GM23338 (cell line): ENCODE data around the gene SCAND1. TPM values are rescaled to one million over a fixed set of nuclear protein-coding genes. Genes with fewer than 3 reads are reported as not detected.

Source experiments
- ATAC-seq: fragments of 200-7000 bp; cut with Tn5 transposase; 3 replicates; pipeline ENCODE4 v1.9.1; 2020
- DNase-seq: peaks from one replicate; pipeline ENCODE4 v3.0.0-alpha.2; 2015; ENCODE audit warnings: low spot score
- H2AFZ ChIP-seq: fragments of 200-600 bp; sonication (generic); 2 replicates; pipeline ENCODE4 v1.8.0; 2016; ENCODE audit warnings: antibody characterized with exemption, mild to moderate bottlenecking, moderate library complexity
- H3F3A ChIP-seq: fragments of 200-600 bp; sonication (generic); replicated peaks from 2 replicates; pipeline ENCODE4 v1.8.0; 2017; ENCODE audit warnings: antibody characterized with exemption, mixed run types, low read depth
- H3K27ac ChIP-seq: fragments of 200-600 bp; sonication (generic); 2 replicates; pipeline ENCODE4 v1.6.1; 2016; ENCODE audit warnings: low read depth
- H3K27me3 ChIP-seq: fragments of 200-600 bp; sonication (generic); 2 replicates; pipeline ENCODE4 v1.8.0; 2016; ENCODE audit warnings: mild to moderate bottlenecking, mixed run types, moderate library complexity; ENCODE audit not compliant: insufficient read depth
- H3K36me3 ChIP-seq: fragments of 200-600 bp; sonication (generic); 2 replicates; pipeline ENCODE4 v1.8.0; 2016; ENCODE audit warnings: mild to moderate bottlenecking; ENCODE audit not compliant: insufficient read depth
- H3K4me1 ChIP-seq: fragments of 200-600 bp; sonication (generic); 2 replicates; pipeline ENCODE4 v1.8.0; 2016; ENCODE audit warnings: mild to moderate bottlenecking, moderate library complexity; ENCODE audit not compliant: insufficient read depth
- H3K4me2 ChIP-seq: fragments of 200-600 bp; sonication (generic); 2 replicates; pipeline ENCODE4 v1.7.1; 2017; ENCODE audit warnings: mixed run types
- H3K4me3 ChIP-seq: fragments of 200-600 bp; sonication (generic); 2 replicates; pipeline ENCODE4 v1.6.1; 2016; ENCODE audit warnings: mixed run types
- H3K79me2 ChIP-seq: fragments of 200-600 bp; sonication (generic); replicated peaks from 2 replicates; pipeline ENCODE4 v1.8.0; 2017; ENCODE audit warnings: mild to moderate bottlenecking; ENCODE audit not compliant: insufficient read depth
- H3K9me2 ChIP-seq: fragments of 200-600 bp; sonication (generic); 2 replicates; pipeline ENCODE4 v1.8.0; 2017; ENCODE audit not compliant: insufficient read depth
- H4K20me1 ChIP-seq: fragments of 200-600 bp; sonication (generic); replicated peaks from 2 replicates; pipeline ENCODE4 v1.8.0; 2017; ENCODE audit warnings: mild to moderate bottlenecking; ENCODE audit not compliant: insufficient read depth
- H3K27ac Mint-ChIP-seq: 2 replicates; pipeline ENCODE4 v1.8.0; 2020; ENCODE audit warnings: inconsistent platforms, mild to moderate bottlenecking, moderate library complexity, mixed read lengths
- H3K27me3 Mint-ChIP-seq: 3 replicates; pipeline ENCODE4 v1.8.0; 2022; ENCODE audit warnings: low read depth, mild to moderate bottlenecking, moderate library complexity, mixed read lengths, inconsistent platforms; ENCODE audit not compliant: insufficient read depth, poor library complexity
- H3K36me3 Mint-ChIP-seq: 3 replicates; pipeline ENCODE4 v1.8.0; 2021; ENCODE audit warnings: low read depth, mild to moderate bottlenecking, inconsistent platforms, moderate library complexity, mixed read lengths
- H3K4me1 Mint-ChIP-seq: 3 replicates; pipeline ENCODE4 v1.8.0; 2020; ENCODE audit warnings: mild to moderate bottlenecking, inconsistent platforms, mixed read lengths
- H3K4me3 Mint-ChIP-seq: 3 replicates; pipeline ENCODE4 v1.8.0; 2021; ENCODE audit warnings: moderate library complexity, mild to moderate bottlenecking, inconsistent platforms, mixed read lengths
- H3K9me3 Mint-ChIP-seq: 3 replicates; pipeline ENCODE4 v1.8.0; 2020; ENCODE audit warnings: moderate library complexity, mild to moderate bottlenecking, inconsistent platforms, mixed read lengths
- CREB1 ChIP-seq: fragments of 250-450 bp; sonication (Bioruptor Pico); IDR thresholded peaks from 2 replicates; pipeline ENCODE4 v1.5.0; 2020; ENCODE audit warnings: low read depth, mild to moderate bottlenecking, moderate library complexity
- CTCF ChIP-seq, 2 experiments: fragments of 200-600 bp in 1 of 2; sonication (generic) in 1 of 2; conservative IDR thresholded peaks; 2 replicates each; pipeline versions ENCODE4 v1.5.1 to v1.6.1; 2016 to 2017; ENCODE audit warnings: antibody characterized with exemption in 2 of 2, low read depth in 2 of 2, mild to moderate bottlenecking in 2 of 2, moderate library complexity in 1 of 2
- ETS1 ChIP-seq: IDR thresholded peaks from 2 replicates; pipeline ENCODE4 v1.6.1; 2016; ENCODE audit warnings: antibody characterized with exemption
- EZH2 ChIP-seq: fragments of 200-600 bp; sonication (generic); IDR thresholded peaks from one replicate; pipeline ENCODE4 v1.8.0; 2017; ENCODE audit warnings: antibody characterized with exemption, mild to moderate bottlenecking, low read depth; ENCODE audit not compliant: unreplicated experiment
- EZH2phosphoT487 ChIP-seq: fragments of 200-600 bp; sonication (generic); IDR thresholded peaks from one replicate; pipeline ENCODE4 v1.8.1; 2018; ENCODE audit warnings: antibody characterized with exemption; ENCODE audit not compliant: unreplicated experiment
- JUNB ChIP-seq: IDR thresholded peaks from one replicate; pipeline ENCODE4 v1.6.1; 2016; ENCODE audit warnings: antibody characterized with exemption; ENCODE audit not compliant: unreplicated experiment
- NANOG ChIP-seq: IDR thresholded peaks from 2 replicates; pipeline ENCODE4 v1.6.1; 2016; ENCODE audit warnings: antibody characterized with exemption, borderline replicate concordance
- POLR2AphosphoS5 ChIP-seq: IDR thresholded peaks from 2 replicates; pipeline ENCODE4 v1.6.1; 2016; ENCODE audit warnings: antibody characterized with exemption, low read depth
- REST ChIP-seq: IDR thresholded peaks from one replicate; pipeline ENCODE4 v1.6.1; 2018; ENCODE audit warnings: antibody characterized with exemption; ENCODE audit not compliant: unreplicated experiment
- STAT1 ChIP-seq: IDR thresholded peaks from one replicate; pipeline ENCODE4 v1.6.1; 2016; ENCODE audit warnings: antibody characterized with exemption; ENCODE audit not compliant: unreplicated experiment
- ZNF114 ChIP-seq: fragments of 250-450 bp; sonication (Bioruptor Pico); IDR thresholded peaks from 2 replicates; pipeline ENCODE4 v1.5.0; 2020; ENCODE audit warnings: mild to moderate bottlenecking, moderate library complexity
- ZNF331 ChIP-seq: fragments of 250-450 bp; sonication (Bioruptor Pico); IDR thresholded peaks from 2 replicates; pipeline ENCODE4 v1.5.0; 2020; ENCODE audit warnings: low read depth, mild to moderate bottlenecking, moderate library complexity
- ZNF462 ChIP-seq: fragments of 250-450 bp; sonication (Bioruptor Pico); IDR thresholded peaks from 2 replicates; pipeline ENCODE4 v1.5.0; 2020; ENCODE audit warnings: mild to moderate bottlenecking, moderate library complexity
- polyA plus RNA-seq: library from polyadenylated mRNA; unstranded; fragments of >200 nt; fragmentation: Nextera tagmentation; extraction: Ambion mirVana; gene quantifications from 2 replicates; pipeline ENCODE4 v1.2.1, GENCODE V29; 2016
- total RNA-seq: library from RNA; depleted of rRNA; stranded (reverse); fragments of >200 nt; shearing (Covaris generic); gene quantifications from 2 replicates; pipeline ENCODE4 v1.2.3, GENCODE V29; 2014

SCAND1 gene
- total and polyA plus RNA-seq, 2 experiments from 2014 or later = 118 to 245 TPM

- no peak overlapping the region for H3K27ac Mint-ChIP-seq
- H3F3A ChIP-seq = no peaks in the 10 kb centered on the region
- peaks cover 3% of the 10 kb centered on the region for H3K27me3 Mint-ChIP-seq
- no peaks in the 10 kb centered on the region for H3K79me2 ChIP-seq
- no peak overlapping the region for H3K4me2 ChIP-seq
- H3K27ac ChIP-seq = no peak overlapping the region
- H3K4me3 ChIP-seq = no peak overlapping the region
- no peaks in the 10 kb centered on the region for H4K20me1 ChIP-seq
- no peaks in the 10 kb centered on the region; the same call in 2 of the 3 replicates for H3K9me3 Mint-ChIP-seq
- no peaks in the 10 kb centered on the region; the same call in 1 of the 3 replicates for H3K4me1 Mint-ChIP-seq
- no peak overlapping the region for H3K4me3 Mint-ChIP-seq
- no peak for DNase-seq
- no peak overlapping the region for H2AFZ ChIP-seq
- TF ChIP-seq EZH2phosphoT487 (no peak), POLR2AphosphoS5 (no peak), CTCF (conservative IDR thresholded peaks at IDR 0.05; ENCODE audit: low read depth in 2 of 2) (no peak), NANOG (no peak), JUNB (no peak), ETS1 (no peak), ZNF114 (CRISPR knock-in tag) (no peak), ZNF462 (CRISPR knock-in tag) (no peak), ZNF331 (CRISPR knock-in tag) (no peak), REST (no peak), EZH2 (no peak), CREB1 (no peak), STAT1 (no peak)
- no peak for ATAC-seq
- no peaks in the 10 kb centered on the region for H3K9me2 ChIP-seq
- H3K4me1 ChIP-seq = no peaks in the 10 kb centered on the region
- no peaks in the 10 kb centered on the region for H3K36me3 ChIP-seq
- H3K27me3 ChIP-seq = no peaks in the 10 kb centered on the region
- no peaks in the 10 kb centered on the region for H3K36me3 Mint-ChIP-seq
Observed at GRCh38 chr20:35981969-35982368, 27.7 kb upstream of the SCAND1 start.
